ENCODE measurements around the gene PLEKHG4.

The PLEKHG4 gene

DNA sequence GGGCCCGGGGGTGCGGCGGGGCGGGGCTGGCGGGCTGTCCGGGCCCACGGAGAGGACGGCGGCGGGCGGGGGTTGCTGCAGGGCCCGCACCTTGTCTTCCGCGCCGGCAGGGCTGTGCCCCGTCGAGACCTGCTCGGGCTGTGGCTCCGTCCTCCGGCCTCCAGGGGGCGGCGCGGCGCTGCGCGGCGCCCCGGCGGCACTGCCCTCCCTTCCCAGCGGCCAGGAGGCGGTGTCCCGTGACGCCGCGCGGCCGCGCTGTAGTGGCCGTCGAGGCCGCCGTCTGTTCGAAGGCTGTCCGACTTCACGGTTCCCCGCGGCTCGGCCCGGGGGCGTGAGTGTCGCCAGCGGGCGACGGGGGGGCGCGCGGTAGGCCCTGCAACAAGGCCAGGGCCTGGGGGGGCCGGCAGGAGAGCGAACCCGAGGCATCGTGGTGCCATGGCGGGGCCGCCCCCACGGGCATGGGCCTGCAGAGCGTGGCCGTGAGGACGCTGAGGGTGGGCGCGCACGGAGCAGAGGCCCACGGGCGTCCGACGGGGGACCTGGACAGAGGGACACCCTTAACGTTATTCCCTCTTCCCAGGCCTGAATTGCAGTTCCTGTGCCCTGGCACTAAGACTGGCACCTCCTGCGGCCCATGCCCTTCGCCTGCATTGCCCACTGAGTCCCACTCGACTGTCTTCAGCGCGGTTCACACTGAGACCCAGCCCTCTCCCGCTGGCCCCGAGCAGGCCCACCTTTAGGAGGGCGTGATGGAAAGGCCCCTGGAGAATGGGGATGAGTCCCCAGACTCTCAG is at the start of gene PLEKHG4:
Gene PLEKHG4 (plus strand): TSS at position 237 of the 794 bp plus-strand sequence. CDS start 513 bp downstream, at position 750.
- DNase-seq = peak; percentile 80

- no peak for DNase-seq
Measured at GRCh38 chr16:67229906-67230808, 49.2 kb upstream of the PLEKHG4 start.

DNA sequence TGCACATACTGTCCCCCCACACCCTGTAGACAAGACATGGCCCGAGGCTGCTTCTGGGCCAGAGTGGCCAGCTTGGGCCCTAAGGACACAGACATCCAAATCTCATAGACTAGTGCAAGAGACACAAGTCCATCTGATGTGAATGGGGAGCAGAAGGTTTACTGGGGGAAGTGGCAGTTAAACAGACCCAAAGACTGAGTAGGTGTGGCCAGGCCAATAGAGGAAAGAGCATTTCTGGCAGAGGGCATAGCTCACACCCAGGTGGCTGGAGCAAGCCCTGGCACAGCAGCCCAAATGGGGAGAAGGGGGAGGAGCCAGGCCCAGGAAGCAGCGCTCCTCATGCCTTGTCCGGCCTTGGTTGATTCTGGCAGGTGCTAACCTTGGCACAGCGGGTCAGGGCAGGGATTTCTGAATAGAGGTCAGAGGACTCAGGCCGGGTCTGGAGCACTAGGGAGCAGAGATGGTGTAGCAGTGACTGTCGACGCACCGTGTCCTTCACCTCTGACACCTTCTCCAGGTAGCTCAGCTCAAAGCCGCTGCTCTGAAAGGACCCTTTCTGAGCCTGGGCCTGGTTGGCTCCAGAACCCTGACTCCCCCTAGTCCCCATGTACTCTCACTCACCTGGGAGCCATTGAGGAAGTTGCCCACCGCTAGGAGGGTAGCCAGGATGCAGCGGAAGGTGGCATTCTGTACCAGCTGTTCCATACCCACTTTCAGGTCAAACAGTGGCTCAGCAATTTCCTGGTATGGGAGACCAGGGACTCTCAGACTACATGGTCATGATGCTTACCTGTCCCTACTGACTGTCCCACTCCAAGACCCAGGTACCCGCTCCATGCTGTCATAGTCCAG is 48.3 kb upstream of the PLEKHG4 start:
- no peak for DNase-seq

- DNase-seq = no peak
Measured at GRCh38 chr16:67233596-67233995, 45.7 kb upstream of the PLEKHG4 start.

GRCh38 chr16:67234180-67234597 is 45.1 kb upstream of the PLEKHG4 start:
- DNase-seq = no peak

- no peak for DNase-seq
Measured at GRCh38 chr16:67235816-67236562, 43.3 kb upstream of the PLEKHG4 start.

DNA sequence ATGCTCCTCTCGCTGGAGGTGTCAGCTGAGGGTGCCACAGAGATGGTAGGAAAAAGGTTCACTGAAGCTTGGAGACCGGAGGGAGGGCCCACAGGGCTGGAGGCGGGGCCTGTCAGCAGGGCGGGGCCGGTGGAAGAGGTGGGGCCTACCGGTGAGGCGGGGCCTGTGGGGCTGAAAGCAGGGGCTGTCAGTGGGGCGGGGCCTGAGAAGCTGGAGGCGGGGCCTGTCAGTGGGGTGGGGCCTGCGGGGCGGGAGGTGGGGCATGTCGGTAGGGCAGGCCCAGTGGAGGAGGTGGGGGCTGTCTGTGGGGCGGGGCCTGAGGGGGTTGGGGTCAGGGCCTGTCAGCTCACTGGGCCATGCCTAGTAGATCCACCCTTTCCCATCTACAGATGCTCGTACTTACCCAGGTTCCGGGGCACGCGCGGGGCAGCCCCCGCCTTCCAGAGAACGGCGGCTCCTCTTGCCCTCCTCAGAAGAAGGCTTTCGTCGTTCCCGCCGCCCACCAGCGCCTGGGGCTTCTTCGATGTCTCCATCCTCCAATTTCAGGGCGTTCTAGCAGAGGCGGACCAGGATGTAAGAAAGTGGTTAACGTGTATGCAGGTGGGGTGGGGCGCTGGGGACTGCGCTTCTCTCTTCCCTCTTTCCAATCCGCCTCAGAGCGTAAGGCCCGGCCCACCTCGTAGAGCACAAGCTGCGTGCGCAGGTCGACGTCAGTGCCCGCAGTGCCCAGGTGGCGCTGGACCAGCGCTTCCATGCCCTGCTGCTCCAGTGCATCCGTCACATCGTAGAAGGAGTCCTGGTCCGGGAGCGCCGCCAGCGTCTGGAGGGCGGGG is 42.6 kb upstream of the PLEKHG4 start:
- peak; percentile 37 for DNase-seq

- DNase-seq = no peak
Measured at GRCh38 chr16:67237396-67238277, 41.7 kb upstream of the PLEKHG4 start.

DNA sequence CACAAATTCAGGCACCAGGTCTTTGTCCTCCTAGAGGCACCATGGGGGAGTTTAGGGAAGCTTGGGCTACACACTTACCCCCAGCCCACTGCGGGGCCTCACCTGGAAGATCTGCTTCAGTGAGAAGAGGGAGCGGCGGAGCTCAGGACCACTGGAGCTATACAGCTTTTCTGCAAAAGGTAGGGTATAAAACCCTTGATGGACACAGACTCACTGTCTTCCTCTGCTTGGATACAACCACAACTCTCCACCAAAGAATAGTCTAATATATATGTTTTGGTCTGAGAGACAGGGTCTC is 41.1 kb upstream of the PLEKHG4 start:
- DNase-seq = no peak

DNA sequence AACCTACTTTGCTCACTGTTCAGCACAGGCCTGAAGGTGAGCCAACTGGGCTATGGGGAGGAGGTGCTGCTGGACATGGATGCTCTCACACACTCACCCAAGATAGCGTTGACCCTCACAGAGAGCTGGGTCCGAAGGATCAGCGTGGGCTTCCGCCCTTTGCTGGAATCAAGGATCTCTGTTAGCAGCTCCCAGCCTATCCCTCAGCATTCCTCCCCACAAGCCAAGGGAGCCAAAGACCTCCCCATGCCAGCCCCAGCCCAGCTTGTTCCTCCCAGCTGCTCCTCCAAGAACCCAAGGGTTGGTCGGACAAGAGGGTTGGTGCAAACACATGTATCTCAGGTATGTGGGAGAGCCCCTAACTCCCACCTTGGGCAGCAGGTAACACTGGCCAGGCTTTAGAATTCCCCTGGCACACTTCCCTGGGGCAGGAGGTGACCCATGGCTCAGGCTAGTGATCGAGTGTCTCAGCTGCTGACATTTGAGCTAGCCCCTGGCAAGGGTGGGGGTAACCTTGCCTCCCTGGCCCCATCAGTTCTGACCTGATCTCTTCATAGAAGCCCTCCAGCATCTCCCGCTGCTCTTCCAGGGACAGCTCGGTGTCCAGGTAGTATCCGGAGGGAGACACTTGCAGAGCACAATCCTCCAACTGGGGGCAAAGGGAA is 40.4 kb upstream of the PLEKHG4 start:
- no peak for DNase-seq

DNA sequence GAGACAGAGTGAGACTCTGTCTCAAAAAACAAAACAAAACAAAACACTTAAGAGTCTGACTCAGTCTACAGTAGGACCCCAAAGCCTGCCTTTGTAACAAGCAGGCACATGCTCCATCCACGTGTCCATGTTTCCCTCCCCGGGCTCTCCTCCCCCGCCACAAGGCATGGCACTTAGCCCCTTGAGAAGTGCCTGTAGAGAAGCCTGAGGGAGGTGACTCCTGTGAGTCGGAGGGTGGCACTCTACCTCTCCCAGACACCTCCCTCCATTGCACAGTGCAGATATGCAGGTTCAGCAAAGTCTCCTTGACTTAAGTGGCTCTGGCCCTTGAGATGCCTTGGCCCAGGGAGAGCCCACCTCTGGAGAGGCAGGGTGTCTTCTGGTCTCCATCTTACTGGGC is 38.8 kb upstream of the PLEKHG4 start:
- no peak for DNase-seq

- peak; percentile 83 for DNase-seq
Measured at GRCh38 chr16:67241008-67241900, 38.1 kb upstream of the PLEKHG4 start.

- no peak for DNase-seq
Measured at GRCh38 chr16:67242138-67242730, 37.1 kb upstream of the PLEKHG4 start.

- DNase-seq = no peak
Measured at GRCh38 chr16:67243481-67243880, 35.9 kb upstream of the PLEKHG4 start.

DNA sequence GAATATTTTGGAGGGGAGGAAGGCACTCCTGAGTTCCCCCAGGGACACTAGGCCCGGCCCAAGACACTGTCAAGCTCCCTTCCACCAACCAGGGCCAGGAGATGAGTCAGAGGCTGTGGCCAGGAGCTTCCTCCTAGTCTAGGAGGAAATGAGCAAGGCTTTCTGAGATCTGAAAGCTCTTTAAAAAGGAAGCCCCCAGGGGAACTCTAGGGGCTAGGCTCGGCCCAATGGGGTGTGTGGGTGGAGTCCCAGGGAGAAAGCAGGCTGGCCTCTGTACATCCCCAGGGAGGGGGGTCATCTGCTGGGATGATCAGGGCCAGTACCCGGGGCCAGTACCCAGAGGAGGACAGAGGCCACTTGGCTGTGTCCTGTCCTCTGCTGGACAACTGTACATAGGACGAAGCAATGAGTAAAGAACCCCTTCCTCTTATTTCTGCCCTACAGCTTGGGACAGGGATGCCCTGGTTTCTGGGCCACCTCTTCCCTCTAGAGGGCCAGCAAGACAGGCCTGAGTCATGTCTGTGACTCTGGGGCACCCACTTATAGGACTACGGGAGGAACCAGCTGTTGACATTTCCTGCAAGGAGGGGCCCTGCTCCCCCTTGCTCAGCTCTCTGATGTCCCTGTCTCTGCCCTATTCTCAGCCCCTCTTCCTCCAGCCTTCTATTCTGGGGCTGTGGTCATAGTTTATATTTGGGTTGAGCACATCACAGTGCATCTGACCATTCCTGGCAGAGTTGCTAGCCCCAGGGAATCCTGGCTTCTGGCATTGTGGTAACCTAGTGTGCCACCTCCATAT is 34.7 kb upstream of the PLEKHG4 start:
- DNase-seq = peak; percentile 94

DNA sequence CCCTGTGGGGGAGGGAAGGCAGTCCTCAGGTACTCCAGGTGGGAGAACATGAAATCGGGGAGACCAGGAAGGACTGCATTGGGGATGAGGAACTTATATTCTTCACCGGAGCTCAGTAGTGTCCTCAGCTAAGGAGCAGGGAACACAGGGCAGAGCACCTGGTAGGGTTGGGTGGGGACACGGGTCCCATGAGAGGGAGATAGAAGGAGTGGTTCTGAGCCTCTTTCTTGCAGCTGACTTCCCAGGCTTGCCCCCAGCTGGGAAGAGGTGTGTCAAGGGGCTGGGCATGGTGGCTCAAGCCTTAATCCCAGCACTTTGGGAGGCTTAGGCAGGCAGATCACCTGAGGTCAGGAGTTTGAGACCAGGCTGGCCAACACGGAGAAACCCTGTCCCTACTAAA is 34.1 kb upstream of the PLEKHG4 start:
- DNase-seq = no peak

DNA sequence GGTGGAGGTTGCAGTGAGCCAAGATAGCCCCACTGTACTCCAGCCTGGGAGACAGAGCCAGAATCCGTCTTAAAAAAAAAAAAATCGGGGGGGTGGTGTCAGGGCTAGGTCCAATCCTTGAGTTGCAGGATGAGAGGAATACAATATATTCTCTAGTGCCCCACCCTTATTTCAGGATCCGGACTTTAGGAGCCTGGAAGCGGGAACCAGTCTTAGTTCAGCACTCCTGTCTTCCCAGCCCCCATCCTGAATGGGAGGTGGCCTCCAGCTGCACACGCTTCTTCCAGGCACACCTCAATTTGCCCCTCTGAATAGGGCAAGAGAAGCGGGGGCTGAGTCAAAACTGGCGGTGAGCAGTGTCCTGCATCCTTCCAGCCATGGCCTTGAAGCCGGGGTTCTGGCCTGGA is 33.7 kb upstream of the PLEKHG4 start:
- DNase-seq = no peak

All from NCI-H226 (cell line).